Measurements from ENCODE around the gene CD93.

- TF ChIP-seq GATA2 (IDR thresholded peaks at IDR 0.05; ENCODE audit: low read depth, low read length) (no peak), GATA3 (IDR thresholded peaks at IDR 0.05; ENCODE audit: low read depth, low read length) (no peak)
Observed at GRCh38 chr20:23065266-23066201, 20.6 kb downstream of the CD93 start.

All from SH-SY5Y (cell line).